Right lobe of liver (tissue), 6 donors: ENCODE data around the gene PITPNM3. TPM values are rescaled to one million over a fixed set of nuclear protein-coding genes. Genes with fewer than 3 reads are reported as not detected.
A peak's percentile ranks its signal among the peaks of the same experiment; 100 is the strongest.

Experiments used
- ATAC-seq, 4 donors: fragments of 200-7000 bp; cut with Tn5 transposase; one replicate each; pipeline ENCODE4 v1.9.1; 2020; ENCODE audit warnings: mild to moderate bottlenecking in 4 of 4, moderate library complexity in 4 of 4
- DNase-seq, 3 donors: peaks; one replicate each; pipeline ENCODE4 v3.0.0-alpha.2; 2020
- H3K27ac ChIP-seq, 3 donors: fragments of 200-600 bp; one replicate each; pipeline ENCODE4 v1.8.0; 2022
- H3K27me3 ChIP-seq, 2 donors: fragments of 200-600 bp; one replicate each; pipeline ENCODE4 v1.8.0; 2022
- H3K36me3 ChIP-seq, 4 donors: fragments of 200-600 bp; sonication (generic) in 1 of 4; one replicate each; pipeline versions ENCODE4 v1.5.1 to v1.8.0; 2017 to 2022; ENCODE audit warnings: control low read depth in 1 of 4
- H3K4me1 ChIP-seq, 4 donors: fragments of 200-600 bp; sonication (generic) in 1 of 4; one replicate each; pipeline versions ENCODE4 v1.5.1 to v1.8.0; 2017 to 2022; ENCODE audit warnings: control low read depth in 1 of 4
- H3K4me3 ChIP-seq, 3 donors: fragments of 200-600 bp; one replicate each; pipeline ENCODE4 v1.8.0; 2022
- H3K9me3 ChIP-seq, 4 donors: fragments of 200-600 bp; sonication (generic) in 1 of 4; one replicate each; pipeline versions ENCODE4 v1.5.1 to v1.8.0; 2017 to 2022; ENCODE audit warnings: control low read depth in 1 of 4
- POLR2A ChIP-seq: fragments of 450-650 bp; IDR thresholded peaks from one replicate; pipeline ENCODE4 v1.6.1; 2017; ENCODE audit warnings: antibody characterized with exemption, mild to moderate bottlenecking
- WGBS: methylation state at CpG from one replicate; pipeline ENCODE4 v1.1.6; 2018; ENCODE audit warnings: low coverage, low lambda C conversion rate; ENCODE audit not compliant: insufficient coverage; ENCODE audit errors: missing lambda C conversion rate; 5-methylcytosine and 5-hydroxymethylcytosine counted together
- intact Hi-C, 2 donors: fragments of 100-400 bp; cut with DNase I; formaldehyde crosslinking; loops; one replicate each; pipeline versions ENCODE4 v1.11.2 to v1.14.1; 2022
- total RNA-seq, 6 experiments: library from RNA; depleted of rRNA in 2 of 6; stranded (reverse); fragments of >200 nt in 2 of 6; fragmentation: NEBNext Ultra II Directional in 3 of 6; extraction: Animal tissue kit (Norgen Biotek cat#: 25700) in 3 of 6; gene quantifications; one replicate each; pipeline versions ENCODE4 v1.1.0 to v1.2.4, GENCODE V29; 2016 to 2023
- TF ChIP-seq, protein P1 (sequence below), 4 donors: fragments of 200-600 bp in 3 of 4; fragments of 450-650 bp in 1 of 4; IDR thresholded peaks; one replicate each; pipeline versions ENCODE4 v1.5.1 to v1.8.0; 2016 to 2022; ENCODE audit warnings: antibody characterized with exemption in 4 of 4, mild to moderate bottlenecking in 2 of 4
- donor health status: DM: no; HTN: yes; CAD: no.
- donor health status: DM: no; HTN: no; CAD: no.
- donor health status: DM: no; HTN: no; CAD: no.
- donor health status: DM: no; HTN: yes; CAD: no.
- donor health status: DM: no; HTN: yes; CAD: no.

Gene PITPNM3
- total RNA-seq, 6 experiments from 2014 or later = 0.91 to 3.8 (median 1.2) TPM

DNA sequence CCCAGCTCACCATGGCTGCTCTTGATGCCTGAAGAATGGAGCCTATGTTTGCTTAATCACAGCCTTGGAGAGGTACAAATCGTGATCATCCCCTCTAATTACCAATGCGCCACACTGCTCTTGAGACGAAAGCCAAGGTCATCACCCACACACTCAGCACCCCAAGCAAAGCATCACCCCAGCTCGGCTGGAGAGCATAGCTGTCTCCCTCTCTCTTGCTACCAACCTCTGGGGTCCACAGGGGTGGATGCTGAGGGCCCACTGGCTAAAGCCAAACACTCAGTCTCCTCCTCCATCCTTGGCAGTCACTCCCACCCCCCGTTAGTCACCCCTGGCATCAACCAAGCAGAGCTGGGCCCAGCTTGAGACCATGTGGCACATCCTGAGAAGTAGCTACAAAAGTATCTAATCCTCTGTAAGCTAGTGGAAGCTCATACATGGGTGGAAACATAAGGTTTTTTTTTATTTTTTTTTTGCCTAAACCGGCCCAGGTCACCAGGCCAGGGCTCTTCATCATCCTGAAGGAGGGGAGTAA lies 67.3 kb downstream of the PITPNM3 start:
- intact Hi-C loops = no loop called here
- no peak overlapping the region for H3K27ac ChIP-seq
- H3K9me3 ChIP-seq = no peaks in the 10 kb centered on the region
- WGBS = 20% methylated on average over 2 of the region's 6 CpGs
- no peak for ATAC-seq
- no peaks in the 10 kb centered on the region for H3K4me1 ChIP-seq
- H3K4me3 ChIP-seq = no peak overlapping the region
- no peak for TF ChIP-seq POLR2A
- TF ChIP-seq, protein P1, sequence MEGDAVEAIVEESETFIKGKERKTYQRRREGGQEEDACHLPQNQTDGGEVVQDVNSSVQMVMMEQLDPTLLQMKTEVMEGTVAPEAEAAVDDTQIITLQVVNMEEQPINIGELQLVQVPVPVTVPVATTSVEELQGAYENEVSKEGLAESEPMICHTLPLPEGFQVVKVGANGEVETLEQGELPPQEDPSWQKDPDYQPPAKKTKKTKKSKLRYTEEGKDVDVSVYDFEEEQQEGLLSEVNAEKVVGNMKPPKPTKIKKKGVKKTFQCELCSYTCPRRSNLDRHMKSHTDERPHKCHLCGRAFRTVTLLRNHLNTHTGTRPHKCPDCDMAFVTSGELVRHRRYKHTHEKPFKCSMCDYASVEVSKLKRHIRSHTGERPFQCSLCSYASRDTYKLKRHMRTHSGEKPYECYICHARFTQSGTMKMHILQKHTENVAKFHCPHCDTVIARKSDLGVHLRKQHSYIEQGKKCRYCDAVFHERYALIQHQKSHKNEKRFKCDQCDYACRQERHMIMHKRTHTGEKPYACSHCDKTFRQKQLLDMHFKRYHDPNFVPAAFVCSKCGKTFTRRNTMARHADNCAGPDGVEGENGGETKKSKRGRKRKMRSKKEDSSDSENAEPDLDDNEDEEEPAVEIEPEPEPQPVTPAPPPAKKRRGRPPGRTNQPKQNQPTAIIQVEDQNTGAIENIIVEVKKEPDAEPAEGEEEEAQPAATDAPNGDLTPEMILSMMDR (IDR thresholded peaks at IDR 0.05) = no peak
- no peaks in the 10 kb centered on the region for H3K27me3 ChIP-seq
- DNase-seq = peak in 1 of 3 donors; percentile 15
- no peaks in the 10 kb centered on the region for H3K36me3 ChIP-seq

DNA sequence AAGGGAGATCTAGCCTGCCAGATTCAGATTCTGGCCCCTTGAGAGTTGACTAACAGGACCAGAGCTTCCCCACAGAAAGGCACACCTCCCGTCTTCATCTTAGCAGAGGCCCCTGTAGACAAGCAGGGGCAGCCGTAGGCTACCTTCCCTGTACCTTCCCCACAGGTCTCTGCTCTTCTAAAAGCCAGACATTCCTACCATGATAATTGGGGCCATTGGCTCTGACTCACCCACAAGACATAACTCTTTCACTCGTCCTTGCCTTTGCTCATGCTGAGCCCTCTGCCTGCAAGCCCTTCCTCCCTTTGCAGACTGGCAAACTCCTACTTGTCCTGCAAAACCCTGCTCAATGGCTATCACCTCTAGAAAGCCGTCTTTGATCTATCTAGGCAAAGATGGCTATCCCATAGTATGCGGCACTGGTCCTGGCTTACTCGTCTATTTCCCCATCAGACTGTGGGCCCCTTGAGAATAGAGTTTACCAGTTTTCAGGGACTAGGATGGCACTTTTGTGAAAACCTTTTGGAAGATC lies 68.3 kb downstream of the PITPNM3 start:
- Histone ChIP-seq H3K36me3 (no peaks in the 10 kb centered on the region), H3K4me3 (no peak overlapping the region), H3K4me1 (no peaks in the 10 kb centered on the region), H3K9me3 (no peaks in the 10 kb centered on the region), H3K27ac (no peak overlapping the region), H3K27me3 (no peaks in the 10 kb centered on the region)
- intact Hi-C loops = no loop called here
- no peak for TF ChIP-seq POLR2A
- TF ChIP-seq, protein P1 (IDR thresholded peaks at IDR 0.05) = no peak
- 32% methylated on average over 2 of the region's 6 CpGs for WGBS
- ATAC-seq (no peak), DNase-seq (no peak)

GRCh38 chr17:6487251-6488007 lies 68.9 kb downstream of the PITPNM3 start:
- peak in 2 of 3 donors; percentile 29 to 40 for DNase-seq
- Histone ChIP-seq H3K36me3 (no peaks in the 10 kb centered on the region), H3K4me1 (no peaks in the 10 kb centered on the region), H3K4me3 (no peak overlapping the region), H3K9me3 (no peaks in the 10 kb centered on the region), H3K27ac (no peak overlapping the region), H3K27me3 (no peaks in the 10 kb centered on the region)
- intact Hi-C loops = no loop called here
- ATAC-seq = peak; percentile 48 to 58 (median 54)
- 61% methylated on average over 3 of the region's 13 CpGs for WGBS
- no peak for TF ChIP-seq POLR2A
- TF ChIP-seq, protein P1 (IDR thresholded peaks at IDR 0.05) = no peak

- H3K27ac ChIP-seq = no peak overlapping the region
- H3K27me3 ChIP-seq = no peaks in the 10 kb centered on the region
- 65% methylated on average over 3 of the region's 5 CpGs for WGBS
- DNase-seq (no peak), ATAC-seq (no peak)
- TF ChIP-seq, protein P1 (IDR thresholded peaks at IDR 0.05) = no peak
- no peak for TF ChIP-seq POLR2A
- intact Hi-C loops = no loop called here
- H3K36me3 ChIP-seq = no peaks in the 10 kb centered on the region
- no peak overlapping the region for H3K4me3 ChIP-seq
- H3K9me3 ChIP-seq = no peaks in the 10 kb centered on the region
- H3K4me1 ChIP-seq = no peaks in the 10 kb centered on the region
These were observed 70.5 kb downstream of the PITPNM3 start for GRCh38 chr17:6485646-6486412.
